HCT116 (cell line): ENCODE data around the gene OSTF1. TPM values are rescaled to one million over a fixed set of nuclear protein-coding genes. Genes with fewer than 3 reads are reported as not detected.

Experiments
- ATAC-seq: fragments of 200-7000 bp; cut with Tn5 transposase; 2 replicates; pipeline ENCODE4 v1.9.1; 2020; ENCODE audit warnings: mild to moderate bottlenecking, moderate library complexity
- BruUV-seq: library from RNA; stranded (reverse); fragments of 400-500 nt; replicated peaks from 2 replicates; lab custom pipeline; 2021; lab: Mats Ljungman, UMichigan
- CTCF ChIA-PET: fragments of 300-600 bp; sonication (Branson Sonifier 250); formaldehyde crosslinking; loops from one replicate; lab custom pipeline; 2021; ENCODE audit warnings: antibody characterized with exemption; lab: Charles Lee
- POLR2A ChIA-PET: fragments of 300-600, 350-600 bp; sonication (Branson Sonifier 250); formaldehyde crosslinking; loops from one replicate; lab custom pipeline; 2021; ENCODE audit warnings: antibody characterized with exemption; lab: Charles Lee
- RAD21 ChIA-PET, 2 experiments: fragments of 300-600 bp; sonication (Branson Sonifier 250); formaldehyde crosslinking; loops; one replicate each; lab custom pipeline; 2023; ENCODE audit warnings: low total read pairs in 2 of 2; ENCODE audit not compliant: uncharacterized antibody in 2 of 2, unreplicated experiment in 2 of 2, low non-redundant PET in 1 of 2; lab: Charles Lee
- DNase-seq: peaks from one replicate; pipeline ENCODE4 v3.0.0-alpha.2; 2010; ENCODE audit warnings: low read depth, low spot score
- H2AFZ ChIP-seq: fragments of 200-600 bp; shearing (Covaris generic), sonication (generic); 2 replicates; pipeline ENCODE4 v1.6.1; 2017; ENCODE audit warnings: low read depth, mixed run types, mixed read lengths, antibody characterized with exemption, low read length; ENCODE audit not compliant: poor library complexity, severe bottlenecking
- H3K27ac ChIP-seq: 2 replicates; pipeline ENCODE4 v1.5.1; 2012; ENCODE audit warnings: low read depth, low read length
- H3K27me3 ChIP-seq: fragments of 200-600 bp; sonication (generic); 2 replicates; pipeline ENCODE4 v1.6.1; 2016; ENCODE audit warnings: mixed run types, low read length, mixed read lengths; ENCODE audit not compliant: insufficient read depth
- H3K36me3 ChIP-seq, 2 experiments: fragments of 200-500 bp in 1 of 2; fragments of 200-600 bp in 1 of 2; sonication (Bioruptor generic) in 1 of 2; sonication (generic) in 1 of 2; 2 replicates each; pipeline versions ENCODE4 v1.5.1 to v1.6.1; 2014 to 2016; ENCODE audit warnings: low read length in 2 of 2, inconsistent platforms in 1 of 2, mixed read lengths in 1 of 2, mixed run types in 1 of 2; ENCODE audit not compliant: insufficient read depth in 2 of 2, control insufficient read depth in 1 of 2
- H3K4me1 ChIP-seq, 2 experiments: fragments of 200-600 bp in 1 of 2; sonication (generic) in 1 of 2; 2 replicates each; pipeline versions ENCODE4 v1.5.1 to v1.6.1; 2012 to 2017; ENCODE audit warnings: low read length in 2 of 2, inconsistent platforms in 1 of 2, mild to moderate bottlenecking in 1 of 2, mixed read lengths in 1 of 2, mixed run types in 1 of 2, moderate library complexity in 1 of 2; ENCODE audit not compliant: insufficient read depth in 2 of 2, control insufficient read depth in 1 of 2
- H3K4me2 ChIP-seq: fragments of 200-600 bp; sonication (generic); 2 replicates; pipeline ENCODE4 v1.6.1; 2017; ENCODE audit warnings: mixed run types, low read length, mixed read lengths
- H3K4me3 ChIP-seq, 2 experiments: fragments of 200-600 bp in 1 of 2; sonication (generic) in 1 of 2; replicated peaks in 1 of 2; 2 replicates each; pipeline ENCODE4 v1.5.1; 2011 to 2016; ENCODE audit warnings: low read length in 2 of 2, control low read depth in 1 of 2, low read depth in 1 of 2, mild to moderate bottlenecking in 1 of 2, mixed read lengths in 1 of 2, mixed run types in 1 of 2
- H3K79me2 ChIP-seq: fragments of 200-600 bp; sonication (generic); 2 replicates; pipeline ENCODE4 v1.6.1; 2017; ENCODE audit warnings: mild to moderate bottlenecking, mixed run types, low read length, moderate library complexity, mixed read lengths; ENCODE audit not compliant: insufficient read depth
- H3K9ac ChIP-seq: fragments of 200-600 bp; sonication (generic); 2 replicates; pipeline ENCODE4 v1.6.1; 2016; ENCODE audit warnings: low read length, mixed read lengths
- H3K9me2 ChIP-seq: fragments of 200-600 bp; sonication (generic), shearing (Covaris generic); 2 replicates; pipeline ENCODE4 v1.6.1; 2017; ENCODE audit warnings: mixed run types, mild to moderate bottlenecking, moderate library complexity; ENCODE audit not compliant: insufficient read depth
- H3K9me3 ChIP-seq, 2 experiments: fragments of 200-500 bp in 1 of 2; fragments of 200-600 bp in 1 of 2; sonication (Bioruptor generic) in 1 of 2; sonication (generic) in 1 of 2; 2 replicates each; pipeline ENCODE4 v1.6.1; 2014 to 2017; ENCODE audit warnings: low read length in 2 of 2, mixed read lengths in 2 of 2, inconsistent platforms in 1 of 2, low read depth in 1 of 2, mild to moderate bottlenecking in 1 of 2, mixed run types in 1 of 2, moderate library complexity in 1 of 2; ENCODE audit not compliant: control insufficient read depth in 1 of 2, insufficient read depth in 1 of 2
- H4K20me1 ChIP-seq: fragments of 200-600 bp; sonication (generic), shearing (Covaris generic); 2 replicates; pipeline ENCODE4 v1.6.1; 2017; ENCODE audit warnings: mixed run types, mild to moderate bottlenecking, moderate library complexity; ENCODE audit not compliant: insufficient read depth
- ATF3 ChIP-seq: IDR thresholded peaks from 2 replicates; pipeline ENCODE4 v1.6.1; 2012
- CBX3 ChIP-seq: IDR thresholded peaks from 2 replicates; pipeline ENCODE4 v1.6.1; 2012; ENCODE audit warnings: low read depth
- CEBPB ChIP-seq: IDR thresholded peaks from 2 replicates; pipeline ENCODE4 v1.6.1; 2012; ENCODE audit warnings: low read depth
- EGR1 ChIP-seq: IDR thresholded peaks from 2 replicates; pipeline ENCODE4 v1.6.1; 2012; ENCODE audit warnings: low read depth
- ELF1 ChIP-seq: IDR thresholded peaks from 2 replicates; pipeline ENCODE4 v1.6.1; 2012; ENCODE audit warnings: low read depth, borderline replicate concordance
- EZH2 ChIP-seq: fragments of 200-600 bp; sonication (generic); IDR thresholded peaks from 2 replicates; pipeline ENCODE4 v1.6.1; 2017; ENCODE audit warnings: antibody characterized with exemption, mixed run types
- EZH2phosphoT487 ChIP-seq: fragments of 200-600 bp; IDR thresholded peaks from 2 replicates; pipeline ENCODE4 v1.6.1; 2018; ENCODE audit warnings: antibody characterized with exemption, borderline replicate concordance
- JUND ChIP-seq: IDR thresholded peaks from 2 replicates; pipeline ENCODE4 v1.6.1; 2012
- POLR2AphosphoS5 ChIP-seq: IDR thresholded peaks from 2 replicates; pipeline ENCODE4 v1.6.1; 2011; ENCODE audit warnings: mild to moderate bottlenecking, low read depth, low read length, moderate library complexity
- RAD21 ChIP-seq: IDR thresholded peaks from 2 replicates; pipeline ENCODE4 v1.6.1; 2012; ENCODE audit warnings: low read depth, mild to moderate bottlenecking
- SIN3A ChIP-seq: IDR thresholded peaks from 2 replicates; pipeline ENCODE4 v1.6.1; 2012; ENCODE audit warnings: low read depth
- SP1 ChIP-seq: IDR thresholded peaks from 2 replicates; pipeline ENCODE4 v1.6.1; 2012; ENCODE audit warnings: low read depth
- SRF ChIP-seq: IDR thresholded peaks from 2 replicates; pipeline ENCODE4 v1.6.1; 2012; ENCODE audit warnings: low read depth
- TCF7L2 ChIP-seq: IDR thresholded peaks from 2 replicates; pipeline ENCODE4 v1.7.0; 2011; ENCODE audit warnings: borderline replicate concordance, inconsistent platforms; ENCODE audit not compliant: insufficient read depth, insufficient read length; ENCODE audit errors: extremely low read depth
- YY1 ChIP-seq: IDR thresholded peaks from 2 replicates; pipeline ENCODE4 v1.6.1; 2011; ENCODE audit warnings: low read length, low read depth, moderate library complexity, mild to moderate bottlenecking; ENCODE audit not compliant: insufficient replicate concordance; ENCODE audit errors: extremely low read depth
- ZFX ChIP-seq: fragments of 450-650 bp; IDR thresholded peaks from 2 replicates; pipeline ENCODE4 v1.6.1; 2017
- ZNF274 ChIP-seq: fragments of 200-500 bp; sonication (Bioruptor generic); IDR thresholded peaks from 2 replicates; pipeline ENCODE4 v1.6.1; 2014; ENCODE audit warnings: mild to moderate bottlenecking, low read depth, low read length, inconsistent platforms
- intact Hi-C: fragments of 100-400 bp; cut with micrococcal nuclease; formaldehyde crosslinking; loops from 2 replicates; pipeline ENCODE4 v1.10.0; 2022
- total RNA-seq: library from RNA; stranded (reverse); gene quantifications from one replicate; pipeline ENCODE4 v1.2.1, GENCODE V29; 2021; ENCODE audit not compliant: unreplicated experiment
- TF ChIP-seq, protein P1 (sequence below): IDR thresholded peaks from 2 replicates; pipeline ENCODE4 v1.6.1; 2011; ENCODE audit warnings: mild to moderate bottlenecking, low read length, moderate library complexity; ENCODE audit not compliant: insufficient replicate concordance; ENCODE audit errors: extremely low read depth
- TF ChIP-seq, protein P2 (sequence below): IDR thresholded peaks from 2 replicates; pipeline ENCODE4 v1.6.1; 2012

Gene OSTF1
- total RNA-seq, 1 experiment from 2014 or later: 20.7 TPM

- POLR2A ChIA-PET: no interaction called here
- Histone ChIP-seq H3K4me2 (no peak overlapping the region), H3K4me3 (no peak overlapping the region), H3K9me3 (no peaks in the 10 kb centered on the region), H3K9ac (no peak overlapping the region), H2AFZ (no peak overlapping the region), H3K27ac (no peak overlapping the region), H3K27me3 (no peaks in the 10 kb centered on the region), H3K36me3 (no peaks in the 10 kb centered on the region), H3K79me2 (no peaks in the 10 kb centered on the region), H3K9me2 (no peaks in the 10 kb centered on the region; the same call in 1 of the 2 replicates), H3K4me1 (no peaks in the 10 kb centered on the region), H4K20me1 (no peaks in the 10 kb centered on the region)
- CTCF ChIA-PET: no interaction called here
- no TSS peak for BruUV-seq
- no peak for TF ChIP-seq SP1
- no peak for TF ChIP-seq EZH2
- no peak for TF ChIP-seq ELF1
- no peak for TF ChIP-seq SRF
- TF ChIP-seq CEBPB: no peak
- TF ChIP-seq YY1: no peak
- TF ChIP-seq ATF3: no peak
- TF ChIP-seq RAD21: no peak
- no peak for TF ChIP-seq ZFX
- TF ChIP-seq SIN3A: no peak
- intact Hi-C loops: loop anchor here (2.0 kb wide), 1 partner anchor 20 kb away; no protein-coding TSS in a partner anchor
- RAD21 ChIA-PET: no interaction called here
- DNase-seq (no peak), ATAC-seq (no peak)
Measured at GRCh38 chr9:75120686-75121085, 32.4 kb downstream of the OSTF1 start.

- H3K4me2 ChIP-seq: no peak overlapping the region
- intact Hi-C loops: loop anchor here (2.0 kb wide), 1 partner anchor 19 kb away; no protein-coding TSS in a partner anchor
- POLR2A ChIA-PET: no interaction called here
- no peaks in the 10 kb centered on the region for H3K79me2 ChIP-seq
- no peaks in the 10 kb centered on the region for H3K4me1 ChIP-seq
- TF ChIP-seq CBX3 (no peak), POLR2AphosphoS5 (no peak), SRF (no peak), EZH2phosphoT487 (no peak), TCF7L2 (no peak), JUND (no peak), ZNF274 (no peak), CEBPB (no peak), ZFX (no peak), YY1 (no peak), EGR1 (no peak), SP1 (no peak), EZH2 (no peak), ELF1 (no peak), SIN3A (no peak), RAD21 (no peak)
- TF ChIP-seq, protein P1, sequence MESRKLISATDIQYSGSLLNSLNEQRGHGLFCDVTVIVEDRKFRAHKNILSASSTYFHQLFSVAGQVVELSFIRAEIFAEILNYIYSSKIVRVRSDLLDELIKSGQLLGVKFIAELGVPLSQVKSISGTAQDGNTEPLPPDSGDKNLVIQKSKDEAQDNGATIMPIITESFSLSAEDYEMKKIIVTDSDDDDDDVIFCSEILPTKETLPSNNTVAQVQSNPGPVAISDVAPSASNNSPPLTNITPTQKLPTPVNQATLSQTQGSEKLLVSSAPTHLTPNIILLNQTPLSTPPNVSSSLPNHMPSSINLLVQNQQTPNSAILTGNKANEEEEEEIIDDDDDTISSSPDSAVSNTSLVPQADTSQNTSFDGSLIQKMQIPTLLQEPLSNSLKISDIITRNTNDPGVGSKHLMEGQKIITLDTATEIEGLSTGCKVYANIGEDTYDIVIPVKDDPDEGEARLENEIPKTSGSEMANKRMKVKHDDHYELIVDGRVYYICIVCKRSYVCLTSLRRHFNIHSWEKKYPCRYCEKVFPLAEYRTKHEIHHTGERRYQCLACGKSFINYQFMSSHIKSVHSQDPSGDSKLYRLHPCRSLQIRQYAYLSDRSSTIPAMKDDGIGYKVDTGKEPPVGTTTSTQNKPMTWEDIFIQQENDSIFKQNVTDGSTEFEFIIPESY: no peak
- TF ChIP-seq, protein P2, sequence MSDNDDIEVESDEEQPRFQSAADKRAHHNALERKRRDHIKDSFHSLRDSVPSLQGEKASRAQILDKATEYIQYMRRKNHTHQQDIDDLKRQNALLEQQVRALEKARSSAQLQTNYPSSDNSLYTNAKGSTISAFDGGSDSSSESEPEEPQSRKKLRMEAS: no peak
- TF ChIP-seq, all 23 proteins: peak for 0
- ATAC-seq (no peak), DNase-seq (no peak)
- no peak overlapping the region for H3K27ac ChIP-seq
- no TSS peak for BruUV-seq
- no peaks in the 10 kb centered on the region for H3K9me3 ChIP-seq
- no peaks in the 10 kb centered on the region for H3K36me3 ChIP-seq
- H3K9me2 ChIP-seq: no peaks in the 10 kb centered on the region; the same call in 1 of the 2 replicates
- no peak overlapping the region for H2AFZ ChIP-seq
- ChIA-PET RAD21 (no interaction called here), CTCF (no interaction called here)
- H3K27me3 ChIP-seq: no peaks in the 10 kb centered on the region
- no peak overlapping the region for H3K4me3 ChIP-seq
- H3K9ac ChIP-seq: no peak overlapping the region
- H4K20me1 ChIP-seq: no peaks in the 10 kb centered on the region
Measured at GRCh38 chr9:75121914-75122558, 33.7 kb downstream of the OSTF1 start.
